Cardiac fibroblast (primary cell): ENCODE data around the gene TRIM5.
A peak's percentile ranks its signal among the peaks of the same experiment; 100 is the strongest.

Experiments used
- DNase-seq, 2 donors: peaks; one replicate each; pipeline versions ENCODE4 v3.0.0 to v3.0.0-alpha.2; 2010; ENCODE audit warnings: low read depth in 2 of 2
- H3K4me3 ChIP-seq, 2 donors: replicated peaks in 1 of 2; 1 replicate in 1 of 2; 2 replicates in 1 of 2; pipeline ENCODE4 v1.5.1; 2011; ENCODE audit warnings: low read depth in 2 of 2, low read length in 2 of 2, mild to moderate bottlenecking in 2 of 2, moderate library complexity in 1 of 2
- TF ChIP-seq, protein P1 (sequence below): IDR thresholded peaks from one replicate; pipeline ENCODE4 v1.5.1; 2011; ENCODE audit warnings: low read depth, mild to moderate bottlenecking, low read length, inconsistent platforms

The TRIM5 gene

DNA sequence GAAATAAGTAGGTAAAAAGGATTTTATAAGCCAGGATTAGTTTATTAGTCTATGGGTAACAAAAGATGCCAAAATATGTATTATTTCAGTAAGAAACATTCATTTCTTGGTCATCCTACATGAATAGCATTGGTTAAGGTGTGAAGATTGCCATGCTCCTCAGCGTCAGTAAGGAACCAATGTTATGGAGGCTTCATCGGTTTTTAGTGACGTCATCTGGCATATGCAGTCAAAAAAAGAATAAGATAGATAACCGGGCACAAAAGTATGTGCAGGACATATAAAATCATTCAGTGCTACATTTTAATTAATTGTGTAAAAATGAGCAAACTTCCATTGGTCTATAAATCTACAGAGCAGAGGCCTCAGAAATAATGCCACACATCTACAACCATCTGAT lies 29.4 kb downstream of the TRIM5 start:
- TF ChIP-seq, protein P1, sequence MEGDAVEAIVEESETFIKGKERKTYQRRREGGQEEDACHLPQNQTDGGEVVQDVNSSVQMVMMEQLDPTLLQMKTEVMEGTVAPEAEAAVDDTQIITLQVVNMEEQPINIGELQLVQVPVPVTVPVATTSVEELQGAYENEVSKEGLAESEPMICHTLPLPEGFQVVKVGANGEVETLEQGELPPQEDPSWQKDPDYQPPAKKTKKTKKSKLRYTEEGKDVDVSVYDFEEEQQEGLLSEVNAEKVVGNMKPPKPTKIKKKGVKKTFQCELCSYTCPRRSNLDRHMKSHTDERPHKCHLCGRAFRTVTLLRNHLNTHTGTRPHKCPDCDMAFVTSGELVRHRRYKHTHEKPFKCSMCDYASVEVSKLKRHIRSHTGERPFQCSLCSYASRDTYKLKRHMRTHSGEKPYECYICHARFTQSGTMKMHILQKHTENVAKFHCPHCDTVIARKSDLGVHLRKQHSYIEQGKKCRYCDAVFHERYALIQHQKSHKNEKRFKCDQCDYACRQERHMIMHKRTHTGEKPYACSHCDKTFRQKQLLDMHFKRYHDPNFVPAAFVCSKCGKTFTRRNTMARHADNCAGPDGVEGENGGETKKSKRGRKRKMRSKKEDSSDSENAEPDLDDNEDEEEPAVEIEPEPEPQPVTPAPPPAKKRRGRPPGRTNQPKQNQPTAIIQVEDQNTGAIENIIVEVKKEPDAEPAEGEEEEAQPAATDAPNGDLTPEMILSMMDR = no peak
- no peak for DNase-seq
- no peak overlapping the region for H3K4me3 ChIP-seq

GRCh38 chr11:5646139-5646538 lies 38.7 kb downstream of the TRIM5 start:
- no peak for DNase-seq
- TF ChIP-seq, protein P1 = no peak
- no peak overlapping the region for H3K4me3 ChIP-seq

DNA sequence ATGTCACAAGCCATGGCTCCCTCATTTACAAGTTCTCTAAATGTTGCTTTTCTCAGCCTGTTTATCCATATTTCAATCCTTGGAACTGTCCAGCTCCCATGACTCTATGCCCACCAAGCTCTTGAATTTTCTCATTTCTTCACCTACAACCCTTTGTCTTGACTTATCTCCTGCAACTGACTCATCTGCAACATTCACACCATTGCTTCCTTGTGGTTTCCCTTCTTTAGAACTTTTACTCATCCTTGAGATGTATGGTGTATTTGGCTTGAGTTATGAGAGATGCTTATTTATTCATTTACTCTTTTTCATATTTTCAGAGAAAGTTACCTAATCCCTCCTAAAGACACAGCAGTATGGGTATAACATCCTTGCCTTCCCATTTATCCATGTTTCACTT lies 41.3 kb downstream of the TRIM5 start:
- TF ChIP-seq, protein P1 = no peak
- no peak for DNase-seq
- H3K4me3 ChIP-seq = no peak overlapping the region

DNA sequence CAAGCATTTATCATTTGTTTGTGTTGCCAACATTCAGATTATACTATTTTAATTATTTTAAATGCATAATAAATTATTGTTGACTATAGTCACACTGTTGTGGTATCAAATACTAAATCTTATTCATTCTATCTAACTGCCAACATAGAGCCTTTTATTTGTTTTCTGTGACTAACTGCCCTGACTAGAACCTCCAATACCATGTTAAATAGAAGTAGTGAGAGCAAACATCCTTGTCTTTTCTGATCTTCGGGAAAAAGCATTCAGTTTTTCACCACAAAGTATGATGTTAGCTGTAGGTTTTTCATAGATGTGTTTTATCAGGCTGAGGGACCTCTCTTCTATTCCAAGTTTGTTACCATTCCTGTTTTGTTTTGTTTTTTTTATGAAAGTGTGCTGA lies 44.9 kb downstream of the TRIM5 start:
- H3K4me3 ChIP-seq = no peak overlapping the region
- DNase-seq = no peak
- TF ChIP-seq, protein P1 = no peak

- no peak overlapping the region for H3K4me3 ChIP-seq
- TF ChIP-seq, protein P1 = no peak
- no peak for DNase-seq
These were observed 52.8 kb downstream of the TRIM5 start for GRCh38 chr11:5631969-5632635.

GRCh38 chr11:5631417-5631816 lies 53.5 kb downstream of the TRIM5 start:
- no peak for DNase-seq
- TF ChIP-seq, protein P1 = no peak
- H3K4me3 ChIP-seq = no peak overlapping the region

- peak; percentile 10 to 53 for DNase-seq
- no peak overlapping the region for H3K4me3 ChIP-seq
- TF ChIP-seq, protein P1 = no peak
These were observed 58.7 kb downstream of the TRIM5 start for GRCh38 chr11:5626196-5626595.
